ENCODE results near the gene CNTNAP2. TPM values are rescaled to one million over a fixed set of nuclear protein-coding genes. Genes with fewer than 3 reads are reported as not detected.

Gene CNTNAP2
- total and polyA plus RNA-seq, 2 of the 4 experiments (the other 2 are of a cell fraction): not detected

DNA sequence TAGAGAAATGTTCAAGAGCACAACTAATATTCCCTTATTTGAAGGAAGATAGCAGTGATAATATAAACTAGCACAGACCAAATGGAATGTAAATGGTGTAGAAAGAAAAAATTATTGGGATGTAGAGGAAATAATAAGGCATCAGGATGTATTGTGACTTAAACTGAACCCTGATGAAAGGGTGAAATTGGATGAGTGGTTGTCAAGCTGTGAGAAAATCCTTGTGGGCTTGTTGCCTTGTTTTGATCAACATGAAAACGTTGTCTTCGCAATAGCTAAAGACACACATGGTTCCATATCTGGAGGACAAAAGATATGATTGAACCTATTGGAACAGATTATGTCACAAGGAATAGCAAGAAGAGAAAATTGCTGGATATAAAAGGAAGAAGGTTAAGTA, 40.3 kb upstream of the CNTNAP2 start:
- Histone ChIP-seq H4K91ac (ENCODE audit: insufficient read depth, low read depth, low read length) (no peak overlapping the region), H4K8ac (ENCODE audit: low read depth in 2 of 2, low read length in 2 of 2) (no peak overlapping the region), H2AK5ac (ENCODE audit: low read depth, low read length) (no peak overlapping the region), H3K79me1 (ENCODE audit: low read depth in 1 of 2, low read length in 2 of 2) (no peaks in the 10 kb centered on the region), H3K4me1 (ENCODE audit: control insufficient read depth, insufficient read depth, low read length) (no peaks in the 10 kb centered on the region), H4K20me1 (ENCODE audit: insufficient read depth, low read length) (no peaks in the 10 kb centered on the region), H2BK15ac (ENCODE audit: low read depth, low read length) (no peak overlapping the region), H4K5ac (ENCODE audit: low read depth, low read length) (no peak overlapping the region), H3K18ac (ENCODE audit: low read depth, low read length) (no peak overlapping the region), H3K9ac (ENCODE audit: low read depth, low read length) (no peak overlapping the region), H3K4me3 (ENCODE audit: insufficient read depth, low read depth, low read length) (no peak overlapping the region), H2BK5ac (ENCODE audit: low read depth, low read length, poor library complexity, severe bottlenecking) (no peak overlapping the region), H3K14ac (replicated peaks; ENCODE audit: low read depth, low read length) (no peak overlapping the region), H3K36me3 (ENCODE audit: control insufficient read depth, insufficient read depth, low read length) (no peaks in the 10 kb centered on the region), H2AFZ (replicated peaks; ENCODE audit: low read length, poor library complexity) (no peak overlapping the region), H3K4me2 (ENCODE audit: low read depth, low read length) (no peak overlapping the region), H3K27me3 (ENCODE audit: control insufficient read depth, insufficient read depth, low read length) (no peaks in the 10 kb centered on the region), H2AK9ac (replicated peaks; ENCODE audit: low read depth, low read length, poor library complexity) (no peak overlapping the region), H3K27ac (ENCODE audit: insufficient read depth, low read length) (no peak overlapping the region), H3K9me1 (ENCODE audit: insufficient read depth, low read length) (no peaks in the 10 kb centered on the region), H2BK20ac (ENCODE audit: low read depth, low read length) (no peak overlapping the region), H3K4ac (ENCODE audit: low read depth, low read length) (no peak overlapping the region), H3K9me3 (ENCODE audit: control insufficient read depth, insufficient read depth, low read length) (peaks cover 7% of the 10 kb centered on the region), H2BK120ac (ENCODE audit: low read depth, low read length) (no peak overlapping the region), H3K23ac (ENCODE audit: low read depth, low read length) (no peak overlapping the region), H3K56ac (ENCODE audit: extremely low read depth, insufficient read depth, low read length) (no peak overlapping the region)
- no CpG with 5 or more reads among the region's 2 CpGs for WGBS, 2 experiments (ENCODE audit: extremely low coverage in 2 of 2, insufficient read length in 1 of 2)
- TF ChIP-seq, protein P1, sequence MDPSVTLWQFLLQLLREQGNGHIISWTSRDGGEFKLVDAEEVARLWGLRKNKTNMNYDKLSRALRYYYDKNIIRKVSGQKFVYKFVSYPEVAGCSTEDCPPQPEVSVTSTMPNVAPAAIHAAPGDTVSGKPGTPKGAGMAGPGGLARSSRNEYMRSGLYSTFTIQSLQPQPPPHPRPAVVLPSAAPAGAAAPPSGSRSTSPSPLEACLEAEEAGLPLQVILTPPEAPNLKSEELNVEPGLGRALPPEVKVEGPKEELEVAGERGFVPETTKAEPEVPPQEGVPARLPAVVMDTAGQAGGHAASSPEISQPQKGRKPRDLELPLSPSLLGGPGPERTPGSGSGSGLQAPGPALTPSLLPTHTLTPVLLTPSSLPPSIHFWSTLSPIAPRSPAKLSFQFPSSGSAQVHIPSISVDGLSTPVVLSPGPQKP (IDR thresholded peaks at IDR 0.05; ENCODE audit: borderline replicate concordance, low read depth, low read length): no peak
- TF ChIP-seq RCOR1 (IDR thresholded peaks at IDR 0.05; ENCODE audit: insufficient replicate concordance, low read length) (no peak), MAFK (IDR thresholded peaks at IDR 0.05; ENCODE audit: low read depth, low read length) (no peak), MAZ (IDR thresholded peaks at IDR 0.05; ENCODE audit: borderline replicate concordance, low read depth, low read length) (no peak), RAD21 (IDR thresholded peaks at IDR 0.05; ENCODE audit: low read length) (no peak), POLR2A (IDR thresholded peaks at IDR 0.05; ENCODE audit: low read depth, low read length) (no peak), SMC3 (IDR thresholded peaks at IDR 0.05; ENCODE audit: low read depth, low read length) (no peak), FOS (IDR thresholded peaks at IDR 0.05; ENCODE audit: low read depth, low read length) (no peak)
- dilution Hi-C loops (cut with HindIII; ENCODE audit: low sequenced_read_pairs, unreplicated experiment): no loop called here
- in situ Hi-C loops (cut with MboI; ENCODE audit: low sequenced_read_pairs): no loop called here
- ChIA-PET CTCF (no interaction called here), POLR2A (ENCODE audit: unreplicated experiment) (no interaction called here)
- BruUV-seq (replicated peaks): no TSS peak
- ATAC-seq (ENCODE audit: low read depth): no peak
- DNase-seq: no peak
- intact Hi-C loops (cut with micrococcal nuclease): no loop called here
